Sigmoid colon (tissue), 7 donors: ENCODE measurements around the gene ARMC12. TPM values are rescaled to one million over a fixed set of nuclear protein-coding genes. Genes with fewer than 3 reads are reported as not detected.

Experiments
- DNase-seq: peaks from one replicate; pipeline ENCODE4 v3.0.0-alpha.2; 2019
- H3K27ac ChIP-seq, 4 donors: fragments of 200-600 bp; sonication (generic); one replicate each; pipeline ENCODE4 v1.5.1; 2016 to 2019; ENCODE audit warnings: mild to moderate bottlenecking in 1 of 4
- H3K27me3 ChIP-seq, 3 donors: fragments of 200-600 bp; sonication (generic); one replicate each; pipeline ENCODE4 v1.5.1; 2019; ENCODE audit warnings: mild to moderate bottlenecking in 1 of 3
- H3K36me3 ChIP-seq, 4 donors: fragments of 200-600 bp; sonication (generic); one replicate each; pipeline ENCODE4 v1.5.1; 2016 to 2019
- H3K4me1 ChIP-seq, 4 donors: fragments of 200-600 bp; sonication (generic); one replicate each; pipeline ENCODE4 v1.5.1; 2017 to 2019
- H3K4me3 ChIP-seq, 4 donors: fragments of 200-600 bp; sonication (generic); one replicate each; pipeline ENCODE4 v1.5.1; 2017 to 2019; ENCODE audit warnings: mild to moderate bottlenecking in 2 of 4, moderate library complexity in 1 of 4
- H3K9me3 ChIP-seq, 4 donors: fragments of 200-600 bp in 3 of 4; sonication (generic) in 3 of 4; one replicate each; pipeline versions ENCODE4 v1.5.1 to v1.6.1; 2013 to 2019
- EP300 ChIP-seq, 4 donors: sonication (generic); formaldehyde crosslinking; IDR thresholded peaks; one replicate each; pipeline ENCODE4 v1.6.1; 2017; ENCODE audit warnings: antibody characterized with exemption in 4 of 4
- POLR2A ChIP-seq, 2 donors: fragments of 450-650 bp; IDR thresholded peaks; one replicate each; pipeline ENCODE4 v1.6.1; 2016; ENCODE audit warnings: antibody characterized with exemption in 2 of 2, mild to moderate bottlenecking in 2 of 2, moderate library complexity in 2 of 2
- POLR2AphosphoS5 ChIP-seq, 4 donors: sonication (generic); formaldehyde crosslinking; IDR thresholded peaks; one replicate each; pipeline ENCODE4 v1.6.1; 2017; ENCODE audit warnings: antibody characterized with exemption in 4 of 4
- WGBS, 2 donors: extraction: QIAGEN DNeasy Blood & Tissue Kit; methylation state at CpG; one replicate each; pipeline ENCODE4 v1.1.7; 2013; 5-methylcytosine and 5-hydroxymethylcytosine counted together
- intact Hi-C: fragments of 100-400 bp; cut with DNase I; formaldehyde crosslinking; loops from one replicate; pipeline ENCODE4 v1.15.1; 2023
- polyA plus RNA-seq, 3 donors: library from polyadenylated mRNA; stranded (reverse); fragments of 200-250 nt; gene quantifications; one replicate each; pipeline ENCODE4 v1.2.3, GENCODE V29; 2013
- total RNA-seq, 4 donors: library from RNA; depleted of rRNA; stranded (reverse); fragments of >200 nt; gene quantifications; one replicate each; pipeline ENCODE4 v1.1.0, GENCODE V29; 2016
- TF ChIP-seq, protein P1 (sequence below), 4 experiments: fragments of 450-650 bp in 3 of 4; fragments of 200-600 bp in 1 of 4; IDR thresholded peaks; one replicate each; pipeline ENCODE4 v1.5.1; 2016 to 2019; ENCODE audit warnings: antibody characterized with exemption in 4 of 4, mild to moderate bottlenecking in 3 of 4, moderate library complexity in 2 of 4
- donor health status: healthy with polysubstance abuse.
- donor health status: Bipolar disorder and iron deficiency.
- donor health status: healthy.

ARMC12 gene
- total and polyA plus RNA-seq, 7 donors, result 0.49 to 5.0 (median 0.86) TPM; not detected in 3

DNA sequence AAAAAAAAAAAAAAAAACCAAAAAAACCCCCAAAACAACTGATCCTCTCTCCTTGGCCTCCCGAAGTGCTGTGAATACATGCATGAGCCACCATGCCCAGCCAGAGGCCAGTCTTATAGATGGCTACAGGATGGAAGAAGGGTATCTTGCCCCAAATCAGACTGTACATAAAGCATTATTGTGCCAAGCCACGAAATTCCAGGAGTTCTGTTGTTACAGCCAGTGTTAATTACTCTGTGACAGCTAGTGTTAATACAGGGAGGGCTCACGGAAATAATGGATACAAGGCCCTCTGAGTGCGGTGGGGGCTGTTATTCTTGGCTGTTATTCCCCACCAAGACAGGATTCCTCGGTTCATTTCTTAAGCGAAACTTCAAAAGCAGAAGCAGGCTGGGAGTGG lies 38.2 kb downstream of the ARMC12 start:
- peaks cover 14 to 47% (median 14%) of the 10 kb centered on the region in 3 donors for H3K27me3 ChIP-seq
- no peaks in the 10 kb centered on the region for H3K9me3 ChIP-seq
- 78 to 84% methylated on average over 6 of the region's 6 CpGs for WGBS, 2 donors
- H3K27ac ChIP-seq, result no peak overlapping the region
- peaks cover 0 to 12% (median 6%) of the 10 kb centered on the region in 4 donors for H3K4me1 ChIP-seq
- intact Hi-C loops, result no loop called here
- no peak for TF ChIP-seq EP300 (IDR thresholded peaks at IDR 0.05)
- DNase-seq, result no peak
- H3K4me3 ChIP-seq, result no peak overlapping the region
- no peaks in the 10 kb centered on the region for H3K36me3 ChIP-seq

DNA sequence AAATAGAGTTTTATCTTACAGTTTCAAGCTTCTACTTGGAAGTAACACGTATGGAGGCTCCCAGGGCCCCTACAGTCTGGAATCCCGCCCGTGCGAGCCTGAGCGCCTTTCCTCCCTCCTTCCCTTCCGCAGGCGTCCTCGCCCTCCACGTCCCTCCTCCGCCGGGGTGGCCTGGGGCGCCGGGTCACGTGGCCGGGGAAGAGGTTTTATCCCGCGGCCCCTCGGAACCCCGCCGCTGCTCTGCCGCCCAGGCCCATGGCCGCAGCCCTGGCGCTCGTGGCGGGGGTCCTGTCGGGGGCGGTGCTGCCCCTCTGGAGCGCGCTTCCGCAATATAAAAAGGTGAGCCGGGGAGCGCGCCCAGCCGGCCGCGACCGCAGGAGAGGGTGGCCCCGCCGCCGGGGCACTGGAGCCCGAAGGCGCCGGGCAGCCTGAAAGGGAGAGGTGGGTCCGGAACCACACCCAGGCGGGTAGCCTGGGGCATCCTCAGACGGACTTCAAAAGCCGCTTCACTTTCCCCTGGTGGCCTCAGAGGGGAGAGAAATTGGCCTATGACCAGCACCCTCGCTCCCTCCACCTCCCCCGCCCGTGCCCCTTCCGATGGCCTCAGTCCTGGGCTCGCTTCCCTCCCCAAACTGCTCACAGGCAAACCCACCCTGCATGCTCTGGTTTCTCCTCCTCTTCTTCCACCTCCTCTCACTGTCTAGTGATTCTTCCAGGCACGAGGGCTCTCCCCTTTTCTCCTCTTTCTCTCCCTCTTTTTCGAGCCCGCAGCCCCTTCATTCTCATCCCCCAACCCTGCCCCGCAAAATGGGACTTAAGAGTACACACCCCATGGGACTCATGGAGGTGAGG lies 39.8 kb downstream of the ARMC12 start, which contains the start of gene CLPSL2:
Gene CLPSL2 (plus strand): TSS at position 235 of the 852 bp plus-strand sequence. CDS start 21 bp downstream, at position 256.
- 3 to 4% methylated on average over 56 of the region's 56 CpGs for WGBS, 2 donors
- no peaks in the 10 kb centered on the region for H3K9me3 ChIP-seq
- H3K36me3 ChIP-seq, result no peaks in the 10 kb centered on the region
- H3K4me1 ChIP-seq, result peaks cover 0 to 12% (median 6%) of the 10 kb centered on the region in 4 donors
- DNase-seq, result no peak
- peaks cover 14 to 52% (median 19%) of the 10 kb centered on the region in 3 donors for H3K27me3 ChIP-seq
- H3K27ac ChIP-seq, result no peak within 1 kb of the TSS
- intact Hi-C loops, result no loop called here
- H3K4me3 ChIP-seq, result peak within 1 kb of the TSS in 3 of 4 donors; percentile 24 to 45 (median 45)
- TF ChIP-seq, protein P1, sequence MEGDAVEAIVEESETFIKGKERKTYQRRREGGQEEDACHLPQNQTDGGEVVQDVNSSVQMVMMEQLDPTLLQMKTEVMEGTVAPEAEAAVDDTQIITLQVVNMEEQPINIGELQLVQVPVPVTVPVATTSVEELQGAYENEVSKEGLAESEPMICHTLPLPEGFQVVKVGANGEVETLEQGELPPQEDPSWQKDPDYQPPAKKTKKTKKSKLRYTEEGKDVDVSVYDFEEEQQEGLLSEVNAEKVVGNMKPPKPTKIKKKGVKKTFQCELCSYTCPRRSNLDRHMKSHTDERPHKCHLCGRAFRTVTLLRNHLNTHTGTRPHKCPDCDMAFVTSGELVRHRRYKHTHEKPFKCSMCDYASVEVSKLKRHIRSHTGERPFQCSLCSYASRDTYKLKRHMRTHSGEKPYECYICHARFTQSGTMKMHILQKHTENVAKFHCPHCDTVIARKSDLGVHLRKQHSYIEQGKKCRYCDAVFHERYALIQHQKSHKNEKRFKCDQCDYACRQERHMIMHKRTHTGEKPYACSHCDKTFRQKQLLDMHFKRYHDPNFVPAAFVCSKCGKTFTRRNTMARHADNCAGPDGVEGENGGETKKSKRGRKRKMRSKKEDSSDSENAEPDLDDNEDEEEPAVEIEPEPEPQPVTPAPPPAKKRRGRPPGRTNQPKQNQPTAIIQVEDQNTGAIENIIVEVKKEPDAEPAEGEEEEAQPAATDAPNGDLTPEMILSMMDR (IDR thresholded peaks at IDR 0.05), result no peak
- no peak for TF ChIP-seq POLR2AphosphoS5 (IDR thresholded peaks at IDR 0.05)

DNA sequence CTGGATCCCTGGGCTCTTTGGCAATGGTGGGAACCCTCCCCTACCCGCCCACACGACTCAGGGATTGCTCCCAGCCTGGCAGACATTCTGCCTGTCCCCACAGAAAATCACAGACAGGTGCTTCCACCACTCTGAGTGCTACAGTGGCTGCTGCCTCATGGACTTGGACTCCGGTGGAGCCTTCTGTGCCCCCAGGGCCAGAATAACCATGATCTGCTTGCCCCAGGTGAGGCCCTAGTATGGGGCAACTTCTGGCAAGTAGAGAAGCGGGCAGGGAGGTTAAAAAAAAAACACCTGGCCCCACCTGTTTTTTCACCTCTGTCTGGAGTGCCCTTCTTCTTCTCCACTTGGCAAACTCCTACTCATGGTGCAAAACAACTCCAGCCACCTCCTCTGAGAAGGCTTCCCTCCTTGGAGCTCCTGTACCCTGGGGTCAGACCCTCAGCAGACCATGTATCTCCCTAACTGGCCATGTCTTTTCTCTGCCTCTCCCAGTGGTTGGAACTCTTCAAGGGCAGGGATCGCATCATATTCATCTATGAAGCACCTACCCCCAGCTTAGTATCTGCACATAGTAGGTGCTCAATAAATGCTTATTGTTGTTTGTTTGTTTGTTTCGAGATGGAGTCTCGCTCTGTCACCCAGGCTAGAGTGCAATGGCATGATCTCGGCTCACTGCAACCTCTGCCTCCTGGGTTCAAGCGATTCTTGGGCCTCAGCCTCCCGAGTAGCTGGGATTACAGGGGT lies 40.7 kb downstream of the ARMC12 start:
- 81 to 86% methylated on average over 10 of the region's 10 CpGs for WGBS, 2 donors
- TF ChIP-seq POLR2AphosphoS5 (IDR thresholded peaks at IDR 0.05) (no peak), EP300 (IDR thresholded peaks at IDR 0.05) (no peak), POLR2A (IDR thresholded peaks at IDR 0.05) (no peak)
- TF ChIP-seq, protein P1 (IDR thresholded peaks at IDR 0.05), result no peak
- intact Hi-C loops, result no loop called here

DNA sequence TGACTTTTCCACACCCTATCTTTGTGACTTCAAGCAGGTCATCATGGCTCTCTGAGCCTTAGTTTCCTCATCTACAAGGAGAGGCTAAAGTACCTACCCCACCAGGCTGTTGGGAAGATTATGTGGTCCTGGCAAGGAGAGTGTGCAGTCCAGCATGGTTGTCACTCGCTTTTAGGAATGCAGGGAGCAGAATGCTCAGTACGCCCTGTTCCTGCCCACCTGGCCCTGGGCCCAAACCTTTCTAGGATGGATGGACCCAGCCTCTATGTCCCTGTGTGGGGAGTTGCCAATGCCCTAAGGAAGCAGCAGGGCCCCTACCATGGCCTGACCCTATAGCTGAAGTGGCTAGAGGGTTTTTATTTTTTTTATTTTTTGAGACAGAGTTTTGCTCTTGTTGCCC lies 41.6 kb downstream of the ARMC12 start:
- peaks cover 14 to 60% (median 19%) of the 10 kb centered on the region in 3 donors for H3K27me3 ChIP-seq
- intact Hi-C loops, result no loop called here
- no peaks in the 10 kb centered on the region for H3K9me3 ChIP-seq
- DNase-seq, result no peak
- TF ChIP-seq, protein P1 (IDR thresholded peaks at IDR 0.05), result no peak
- no peak for TF ChIP-seq POLR2A (IDR thresholded peaks at IDR 0.05)
- TF ChIP-seq EP300 (IDR thresholded peaks at IDR 0.05), result no peak
- no peak for TF ChIP-seq POLR2AphosphoS5 (IDR thresholded peaks at IDR 0.05)
- H3K4me1 ChIP-seq, result peaks cover 0 to 12% (median 6%) of the 10 kb centered on the region in 4 donors
- no peak overlapping the region for H3K27ac ChIP-seq
- 90% methylated on average over 2 of the region's 2 CpGs for WGBS, 2 donors
- H3K4me3 ChIP-seq, result no peak overlapping the region
- no peaks in the 10 kb centered on the region for H3K36me3 ChIP-seq

More for the DNA sequence above, 40.7 kb downstream of the ARMC12 start:
- no peak overlapping the region for H3K27ac ChIP-seq
- DNase-seq, result no peak
- no peak overlapping the region for H3K4me3 ChIP-seq
- no peaks in the 10 kb centered on the region for H3K9me3 ChIP-seq
- no peaks in the 10 kb centered on the region for H3K36me3 ChIP-seq
- peaks cover 0 to 12% (median 6%) of the 10 kb centered on the region in 4 donors for H3K4me1 ChIP-seq
- H3K27me3 ChIP-seq, result peaks cover 14 to 54% (median 19%) of the 10 kb centered on the region in 3 donors

DNA sequence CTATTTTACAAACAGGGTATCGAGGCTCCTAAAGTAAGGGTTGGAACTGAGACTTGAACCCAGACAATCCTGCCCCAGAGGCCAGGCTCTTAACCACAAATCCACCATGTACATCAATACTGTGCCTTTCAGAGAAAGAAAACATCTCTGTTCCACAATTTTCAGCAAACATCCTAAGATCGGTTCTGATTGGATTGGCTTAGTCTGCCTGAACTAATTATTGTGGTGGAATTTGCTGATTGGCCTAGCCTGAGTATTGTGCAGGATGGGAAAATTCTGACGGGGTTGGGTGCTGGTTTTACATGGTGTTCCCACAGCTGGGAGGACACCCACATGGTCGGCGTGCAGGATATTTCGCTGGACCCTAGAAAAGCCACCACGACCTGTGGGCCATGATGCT lies 43.9 kb downstream of the ARMC12 start, which contains the start of gene CLPSL1:
Gene CLPSL1 (plus strand): TSS at position 301 of the 400 bp plus-strand sequence. CDS start 92 bp downstream, at position 393.
- Histone ChIP-seq H3K4me3 (no peak within 1 kb of the TSS), H3K27ac (no peak within 1 kb of the TSS), H3K27me3 (peaks cover 13 to 42% (median 22%) of the 10 kb centered on the region in 3 donors), H3K9me3 (no peaks in the 10 kb centered on the region), H3K4me1 (peaks cover 0 to 12% (median 6%) of the 10 kb centered on the region in 4 donors), H3K36me3 (no peaks in the 10 kb centered on the region)
- DNase-seq, result no peak
- intact Hi-C loops, result no loop called here
- 83 to 85% methylated on average over 7 of the region's 7 CpGs for WGBS, 2 donors
- no peak for TF ChIP-seq POLR2A (IDR thresholded peaks at IDR 0.05)
- TF ChIP-seq, protein P1 (IDR thresholded peaks at IDR 0.05), result no peak
- TF ChIP-seq POLR2AphosphoS5 (IDR thresholded peaks at IDR 0.05), result no peak
- no peak for TF ChIP-seq EP300 (IDR thresholded peaks at IDR 0.05)
